ENCODE results near the gene ANKK1.
A peak's percentile ranks its signal among the peaks of the same experiment; 100 is the strongest.

Gene ANKK1

GRCh38 chr11:113377681-113378412 lies 9.7 kb upstream of the ANKK1 start:
- TF ChIP-seq TCF12 (IDR thresholded peaks at IDR 0.05; ENCODE audit: low read depth), result no peak
- TF ChIP-seq, protein P1, sequence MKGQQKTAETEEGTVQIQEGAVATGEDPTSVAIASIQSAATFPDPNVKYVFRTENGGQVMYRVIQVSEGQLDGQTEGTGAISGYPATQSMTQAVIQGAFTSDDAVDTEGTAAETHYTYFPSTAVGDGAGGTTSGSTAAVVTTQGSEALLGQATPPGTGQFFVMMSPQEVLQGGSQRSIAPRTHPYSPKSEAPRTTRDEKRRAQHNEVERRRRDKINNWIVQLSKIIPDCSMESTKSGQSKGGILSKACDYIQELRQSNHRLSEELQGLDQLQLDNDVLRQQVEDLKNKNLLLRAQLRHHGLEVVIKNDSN (IDR thresholded peaks at IDR 0.05), result peak; percentile 41; the same call in 1 of the 2 replicates

DNA sequence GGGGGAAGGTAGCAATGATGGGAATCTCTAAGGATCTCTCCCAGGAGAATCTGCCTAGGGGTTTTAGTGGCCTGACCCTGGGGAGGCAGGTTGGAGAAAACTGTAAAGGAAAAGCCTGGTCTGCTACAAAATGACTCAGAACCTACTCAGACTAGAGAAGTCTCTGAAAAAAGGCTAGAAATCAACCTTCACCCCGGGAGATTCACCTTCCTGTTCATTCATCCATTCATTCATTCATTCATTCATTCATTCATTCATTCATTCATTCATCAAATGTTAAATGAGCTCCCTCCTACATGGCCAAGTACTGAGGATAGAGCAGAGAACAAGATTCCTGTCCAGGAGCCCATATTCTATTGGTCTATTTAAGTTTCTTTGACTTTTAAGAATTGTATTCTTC lies 8.9 kb upstream of the ANKK1 start:
- TF ChIP-seq TEAD4 (IDR thresholded peaks at IDR 0.05) (no peak), TAF1 (IDR thresholded peaks at IDR 0.05; ENCODE audit: low read depth) (no peak), CREB1 (IDR thresholded peaks at IDR 0.05; ENCODE audit: low read depth) (no peak), CEBPB (IDR thresholded peaks at IDR 0.05) (no peak), YY1 (IDR thresholded peaks at IDR 0.05; ENCODE audit: low read depth) (no peak), RAD21 (IDR thresholded peaks at IDR 0.05; ENCODE audit: low read depth) (no peak), FOXM1 (IDR thresholded peaks at IDR 0.05; ENCODE audit: borderline replicate concordance, low read depth) (no peak), EGR1 (IDR thresholded peaks at IDR 0.05) (no peak), EP300 (IDR thresholded peaks at IDR 0.05; ENCODE audit: borderline replicate concordance) (no peak), NFIC (IDR thresholded peaks at IDR 0.05) (no peak), ZBTB7A (IDR thresholded peaks at IDR 0.05; ENCODE audit: low read depth) (no peak), TCF12 (IDR thresholded peaks at IDR 0.05; ENCODE audit: low read depth) (no peak)
- TF ChIP-seq, protein P2, sequence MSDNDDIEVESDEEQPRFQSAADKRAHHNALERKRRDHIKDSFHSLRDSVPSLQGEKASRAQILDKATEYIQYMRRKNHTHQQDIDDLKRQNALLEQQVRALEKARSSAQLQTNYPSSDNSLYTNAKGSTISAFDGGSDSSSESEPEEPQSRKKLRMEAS (IDR thresholded peaks at IDR 0.05), result no peak
- TF ChIP-seq, protein P3, sequence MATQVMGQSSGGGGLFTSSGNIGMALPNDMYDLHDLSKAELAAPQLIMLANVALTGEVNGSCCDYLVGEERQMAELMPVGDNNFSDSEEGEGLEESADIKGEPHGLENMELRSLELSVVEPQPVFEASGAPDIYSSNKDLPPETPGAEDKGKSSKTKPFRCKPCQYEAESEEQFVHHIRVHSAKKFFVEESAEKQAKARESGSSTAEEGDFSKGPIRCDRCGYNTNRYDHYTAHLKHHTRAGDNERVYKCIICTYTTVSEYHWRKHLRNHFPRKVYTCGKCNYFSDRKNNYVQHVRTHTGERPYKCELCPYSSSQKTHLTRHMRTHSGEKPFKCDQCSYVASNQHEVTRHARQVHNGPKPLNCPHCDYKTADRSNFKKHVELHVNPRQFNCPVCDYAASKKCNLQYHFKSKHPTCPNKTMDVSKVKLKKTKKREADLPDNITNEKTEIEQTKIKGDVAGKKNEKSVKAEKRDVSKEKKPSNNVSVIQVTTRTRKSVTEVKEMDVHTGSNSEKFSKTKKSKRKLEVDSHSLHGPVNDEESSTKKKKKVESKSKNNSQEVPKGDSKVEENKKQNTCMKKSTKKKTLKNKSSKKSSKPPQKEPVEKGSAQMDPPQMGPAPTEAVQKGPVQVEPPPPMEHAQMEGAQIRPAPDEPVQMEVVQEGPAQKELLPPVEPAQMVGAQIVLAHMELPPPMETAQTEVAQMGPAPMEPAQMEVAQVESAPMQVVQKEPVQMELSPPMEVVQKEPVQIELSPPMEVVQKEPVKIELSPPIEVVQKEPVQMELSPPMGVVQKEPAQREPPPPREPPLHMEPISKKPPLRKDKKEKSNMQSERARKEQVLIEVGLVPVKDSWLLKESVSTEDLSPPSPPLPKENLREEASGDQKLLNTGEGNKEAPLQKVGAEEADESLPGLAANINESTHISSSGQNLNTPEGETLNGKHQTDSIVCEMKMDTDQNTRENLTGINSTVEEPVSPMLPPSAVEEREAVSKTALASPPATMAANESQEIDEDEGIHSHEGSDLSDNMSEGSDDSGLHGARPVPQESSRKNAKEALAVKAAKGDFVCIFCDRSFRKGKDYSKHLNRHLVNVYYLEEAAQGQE (IDR thresholded peaks at IDR 0.05; ENCODE audit: low read depth), result no peak
- TF ChIP-seq, protein P1 (IDR thresholded peaks at IDR 0.05), result no peak

DNA sequence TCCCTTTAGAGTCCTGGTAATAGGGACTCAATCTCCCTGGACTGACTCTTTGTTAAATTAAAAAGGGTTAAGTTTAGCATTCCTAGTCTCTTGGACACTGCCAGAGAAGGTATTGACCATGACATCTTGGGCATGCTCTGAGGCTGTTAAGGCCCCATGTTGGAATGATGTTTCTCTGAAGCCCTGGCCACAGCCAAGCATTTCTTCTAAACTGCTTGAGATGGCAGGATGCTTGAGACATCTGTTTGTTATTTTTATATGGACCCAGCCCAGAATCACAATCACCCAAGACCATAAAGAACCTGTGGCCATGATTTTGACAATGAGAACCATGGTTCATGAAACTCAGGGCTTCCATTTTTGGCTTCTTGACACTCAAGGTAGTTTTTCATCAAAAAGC lies 5.5 kb upstream of the ANKK1 start:
- TF ChIP-seq ZBTB7A (IDR thresholded peaks at IDR 0.05; ENCODE audit: low read depth) (no peak), CEBPB (IDR thresholded peaks at IDR 0.05) (no peak), NFIC (IDR thresholded peaks at IDR 0.05) (no peak), YY1 (IDR thresholded peaks at IDR 0.05; ENCODE audit: low read depth) (no peak), CREB1 (IDR thresholded peaks at IDR 0.05; ENCODE audit: low read depth) (no peak), TCF12 (IDR thresholded peaks at IDR 0.05; ENCODE audit: low read depth) (no peak), TAF1 (IDR thresholded peaks at IDR 0.05; ENCODE audit: low read depth) (no peak), EGR1 (IDR thresholded peaks at IDR 0.05) (no peak)
- TF ChIP-seq, protein P2 (IDR thresholded peaks at IDR 0.05), result no peak

DNA sequence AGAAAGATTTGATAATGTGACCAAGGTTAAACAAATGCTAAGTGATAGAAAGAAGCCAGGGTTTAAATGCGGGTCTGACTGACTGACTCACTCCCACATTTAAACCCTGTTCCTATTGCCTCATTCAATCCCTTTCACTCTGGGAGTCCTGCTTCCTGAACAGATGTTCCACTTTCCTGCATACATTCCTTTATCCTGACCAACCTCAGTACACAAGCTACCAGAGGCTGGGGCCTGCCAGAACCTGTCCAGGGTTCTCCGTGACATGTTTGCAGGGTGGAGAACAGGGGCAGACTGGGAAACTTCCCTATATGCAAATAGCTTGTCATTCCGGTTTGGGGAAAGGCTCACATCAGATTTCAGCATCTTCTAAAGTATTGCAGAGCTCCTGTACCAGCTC lies 3.0 kb upstream of the ANKK1 start:
- TF ChIP-seq CEBPB (IDR thresholded peaks at IDR 0.05), result no peak
- TF ChIP-seq, protein P2 (IDR thresholded peaks at IDR 0.05), result no peak
- TF ChIP-seq FOXM1 (IDR thresholded peaks at IDR 0.05; ENCODE audit: borderline replicate concordance, low read depth), result no peak
- no peak for TF ChIP-seq EP300 (IDR thresholded peaks at IDR 0.05; ENCODE audit: borderline replicate concordance)
- TF ChIP-seq RAD21 (IDR thresholded peaks at IDR 0.05; ENCODE audit: low read depth), result no peak
- no peak for TF ChIP-seq YY1 (IDR thresholded peaks at IDR 0.05; ENCODE audit: low read depth)
- TF ChIP-seq CREB1 (IDR thresholded peaks at IDR 0.05; ENCODE audit: low read depth), result no peak
- no peak for TF ChIP-seq TCF12 (IDR thresholded peaks at IDR 0.05; ENCODE audit: low read depth)
- TF ChIP-seq TAF1 (IDR thresholded peaks at IDR 0.05; ENCODE audit: low read depth), result no peak
- TF ChIP-seq, protein P1 (IDR thresholded peaks at IDR 0.05), result no peak
- TF ChIP-seq EGR1 (IDR thresholded peaks at IDR 0.05), result no peak
- no peak for TF ChIP-seq NFIC (IDR thresholded peaks at IDR 0.05)
- TF ChIP-seq, protein P3 (IDR thresholded peaks at IDR 0.05; ENCODE audit: low read depth), result no peak
- TF ChIP-seq TEAD4 (IDR thresholded peaks at IDR 0.05), result no peak
- TF ChIP-seq ZBTB7A (IDR thresholded peaks at IDR 0.05; ENCODE audit: low read depth), result no peak

GRCh38 chr11:113385749-113386148 lies 1.8 kb upstream of the ANKK1 start:
- TF ChIP-seq YY1 (IDR thresholded peaks at IDR 0.05; ENCODE audit: low read depth), result no peak
- TF ChIP-seq NFIC (IDR thresholded peaks at IDR 0.05), result no peak
- TF ChIP-seq ZBTB7A (IDR thresholded peaks at IDR 0.05; ENCODE audit: low read depth), result no peak
- no peak for TF ChIP-seq CREB1 (IDR thresholded peaks at IDR 0.05; ENCODE audit: low read depth)
- TF ChIP-seq EGR1 (IDR thresholded peaks at IDR 0.05), result no peak
- TF ChIP-seq FOXM1 (IDR thresholded peaks at IDR 0.05; ENCODE audit: borderline replicate concordance, low read depth), result no peak
- TF ChIP-seq, protein P2 (IDR thresholded peaks at IDR 0.05), result no peak
- no peak for TF ChIP-seq RAD21 (IDR thresholded peaks at IDR 0.05; ENCODE audit: low read depth)
- TF ChIP-seq TEAD4 (IDR thresholded peaks at IDR 0.05), result no peak
- no peak for TF ChIP-seq EP300 (IDR thresholded peaks at IDR 0.05; ENCODE audit: borderline replicate concordance)
- TF ChIP-seq TAF1 (IDR thresholded peaks at IDR 0.05; ENCODE audit: low read depth), result no peak
- TF ChIP-seq, protein P3 (IDR thresholded peaks at IDR 0.05; ENCODE audit: low read depth), result no peak
- no peak for TF ChIP-seq TCF12 (IDR thresholded peaks at IDR 0.05; ENCODE audit: low read depth)
- TF ChIP-seq, protein P1 (IDR thresholded peaks at IDR 0.05), result no peak
- no peak for TF ChIP-seq CEBPB (IDR thresholded peaks at IDR 0.05)

Data from Ishikawa (cell line).